Activated CD8-positive, alpha-beta memory T cell treated with anti-CD3 and anti-CD28 coated beads, Interleukin-2, amount 50 U/mL, for 1 hour (primary cell): Measurements from ENCODE around the gene TBX4.

ENCODE experiments used
- DNase-seq: peaks from one replicate; pipeline ENCODE4 v3.0.0-alpha.2; 2020; ENCODE audit errors: extremely low read depth

The TBX4 gene

DNA sequence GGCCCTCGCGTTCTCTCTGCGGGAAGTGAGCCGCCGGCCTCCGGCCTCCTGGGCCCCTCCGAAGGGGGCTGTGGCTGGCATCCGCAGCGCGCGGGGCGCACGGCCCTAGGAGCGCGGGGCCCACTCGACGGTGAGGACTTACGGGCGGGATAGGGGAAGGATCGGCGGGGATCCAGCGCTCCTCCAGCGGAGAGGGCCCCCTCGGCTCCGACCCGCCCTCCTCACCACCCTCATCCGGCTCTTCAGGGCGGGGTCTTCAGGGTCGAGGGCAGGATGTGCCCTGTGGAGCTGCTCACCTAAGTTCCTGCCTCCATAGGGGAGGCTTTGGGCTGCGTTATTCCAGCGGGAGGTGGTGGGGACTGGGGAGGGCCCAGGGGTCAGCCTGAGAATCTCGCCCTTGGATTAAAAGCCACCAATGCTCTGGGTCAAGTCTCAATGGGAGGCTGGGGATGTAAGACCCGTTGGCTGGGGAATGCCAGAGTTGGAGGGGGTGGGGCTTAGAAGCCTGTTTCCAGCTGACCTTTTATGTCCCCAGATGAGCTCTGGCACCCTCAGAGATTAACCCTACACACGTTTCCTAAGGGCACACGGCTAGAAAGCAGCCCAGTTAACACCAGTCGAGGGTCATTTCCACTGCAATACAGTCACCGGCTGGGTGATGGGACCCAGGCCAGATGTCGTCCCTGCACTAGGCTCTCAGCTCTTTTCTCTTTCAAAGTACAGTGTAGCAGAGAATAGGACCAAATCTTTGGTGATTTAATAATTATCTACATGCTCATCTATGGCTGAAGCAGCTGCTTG, 39.2 kb upstream of the TBX4 start:
- no peak for DNase-seq

- no peak for DNase-seq
Measured at GRCh38 chr17:61413661-61414126, 38.5 kb upstream of the TBX4 start.

DNA sequence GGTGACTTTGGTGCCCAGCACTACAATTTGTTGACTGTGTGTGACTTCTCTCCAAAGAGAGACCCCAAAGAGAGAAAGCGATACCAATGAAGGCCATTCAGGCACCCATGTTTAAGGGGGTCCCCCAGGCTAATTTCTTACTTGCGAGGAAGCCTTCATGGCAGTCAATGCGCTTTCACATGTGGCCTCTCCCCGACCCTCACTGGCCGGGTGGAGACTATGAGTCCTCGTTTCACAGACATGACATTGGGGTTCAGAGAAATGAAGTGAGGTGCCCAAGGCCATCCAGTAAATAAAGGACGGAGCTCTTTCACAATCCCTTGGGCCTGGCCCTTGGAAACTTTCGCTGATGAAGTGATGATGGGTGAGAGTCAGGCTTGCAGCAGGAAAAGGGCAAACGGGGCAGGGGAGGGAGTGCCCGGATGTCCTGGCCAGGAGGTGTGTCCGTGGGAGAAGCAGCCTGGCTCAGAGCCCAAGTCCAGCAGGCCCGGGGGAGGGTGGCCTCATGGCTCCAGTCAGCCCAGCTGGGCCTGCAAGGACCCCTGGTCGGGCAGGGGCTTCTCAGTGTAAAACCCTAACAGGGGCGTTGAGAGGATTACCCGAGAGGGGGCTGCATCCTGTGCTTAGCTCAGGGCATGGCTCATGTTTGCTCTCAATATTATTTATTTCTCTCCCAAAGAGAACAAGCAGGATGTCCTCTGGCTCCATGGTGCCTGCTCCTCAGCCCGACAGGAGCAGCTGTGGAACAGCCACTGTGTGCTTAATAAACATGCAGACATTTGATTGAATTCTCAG, 37.9 kb upstream of the TBX4 start:
- DNase-seq, result no peak

DNA sequence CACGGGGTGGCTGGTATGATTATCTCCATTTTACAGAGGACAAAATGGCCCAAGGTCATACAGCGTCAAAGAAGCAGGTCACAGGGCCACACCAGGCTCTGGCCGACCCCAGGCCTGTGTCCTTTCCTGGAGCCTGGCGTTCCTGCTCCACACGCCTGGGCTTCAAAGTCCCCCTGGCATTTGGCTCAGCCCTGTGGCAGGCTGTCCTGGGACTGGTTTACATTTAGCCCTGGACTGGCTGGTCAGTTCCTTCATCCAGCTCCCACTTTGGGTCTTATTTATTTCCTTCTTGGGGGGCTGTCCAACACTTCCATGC, 37.3 kb upstream of the TBX4 start:
- no peak for DNase-seq

DNA sequence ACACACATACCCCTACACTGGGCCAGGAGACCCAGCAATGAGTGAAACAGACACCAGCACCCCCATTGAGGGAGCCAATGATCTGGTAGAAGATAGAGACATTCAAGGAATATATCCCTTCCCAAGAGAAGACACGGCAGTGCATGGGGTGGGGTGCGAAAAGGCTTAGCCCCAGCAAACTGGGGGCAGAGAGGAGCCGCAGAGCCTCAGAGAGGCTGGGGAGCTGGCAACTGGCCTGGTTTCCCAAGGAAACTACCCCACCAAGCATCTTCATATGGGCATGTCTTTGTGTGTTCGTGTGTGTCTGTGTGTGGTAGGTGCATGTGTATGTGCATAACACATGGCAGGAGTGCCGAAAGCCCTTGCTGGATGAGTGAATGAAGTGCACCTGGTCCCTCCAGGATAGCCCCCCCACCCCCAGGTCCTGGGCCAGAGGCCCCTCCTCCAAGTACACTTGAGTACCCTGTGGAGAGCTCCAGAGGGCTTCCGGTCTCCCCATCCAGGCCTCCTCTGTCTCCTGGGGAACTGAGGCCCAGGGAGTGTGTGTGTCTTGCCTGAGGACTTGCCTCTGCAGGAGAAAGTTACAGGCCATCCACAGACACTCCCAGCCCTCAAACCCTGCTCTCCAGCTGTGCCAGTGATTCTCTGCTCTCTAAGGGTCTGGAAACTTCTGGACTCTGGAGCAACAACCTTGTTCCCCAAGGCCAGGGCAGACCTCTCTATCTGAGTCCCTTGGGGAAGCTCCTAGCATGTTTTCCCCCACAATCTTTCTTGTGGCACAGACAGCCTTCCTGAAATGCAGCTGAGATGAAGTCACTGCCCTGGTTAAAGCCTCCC, 36.6 kb upstream of the TBX4 start:
- DNase-seq, result no peak

DNA sequence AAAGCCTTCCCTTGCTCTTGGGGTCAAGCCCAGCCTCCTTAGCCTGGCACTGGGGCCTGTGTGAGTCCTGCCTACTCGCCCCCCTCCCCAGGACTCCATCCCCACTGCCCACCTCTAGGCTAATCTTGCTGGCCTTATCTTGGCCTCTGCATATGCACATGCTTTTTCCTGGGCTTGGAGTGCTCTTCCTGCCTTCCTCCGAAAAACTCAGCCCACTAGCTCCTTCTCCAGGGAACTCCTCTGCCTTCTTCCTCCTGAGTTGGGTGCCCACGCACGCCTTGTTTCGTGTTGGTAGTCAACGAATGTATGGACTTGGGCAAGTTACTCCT, 36.0 kb upstream of the TBX4 start:
- no peak for DNase-seq

- DNase-seq, result no peak
Measured at GRCh38 chr17:61416540-61417363, 35.5 kb upstream of the TBX4 start.

- no peak for DNase-seq
Measured at GRCh38 chr17:61418449-61418848, 33.8 kb upstream of the TBX4 start.

- no peak for DNase-seq
Measured at GRCh38 chr17:61419496-61420046, 32.7 kb upstream of the TBX4 start.

DNA sequence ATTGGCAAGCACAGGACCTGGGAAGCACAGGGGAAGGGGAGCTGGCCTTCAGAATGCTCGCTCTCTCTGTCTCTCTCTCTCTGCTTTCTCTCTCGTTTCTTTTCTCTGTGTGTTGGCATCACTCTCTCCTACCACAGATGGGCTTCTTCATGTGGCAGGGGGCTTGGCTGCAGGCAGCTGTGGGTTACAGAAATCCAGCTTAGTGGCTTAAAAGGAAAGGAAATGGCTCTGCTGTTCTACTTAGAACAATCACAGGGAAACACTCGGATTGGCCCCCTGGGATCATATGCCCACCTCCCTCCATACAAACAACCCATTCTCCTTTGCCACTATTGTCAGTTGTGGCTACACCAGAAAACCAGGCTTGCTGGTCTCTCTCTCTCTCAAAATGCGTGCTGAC, 32.2 kb upstream of the TBX4 start:
- DNase-seq, result no peak

GRCh38 chr17:61420745-61421398, 31.4 kb upstream of the TBX4 start:
- DNase-seq, result no peak

DNA sequence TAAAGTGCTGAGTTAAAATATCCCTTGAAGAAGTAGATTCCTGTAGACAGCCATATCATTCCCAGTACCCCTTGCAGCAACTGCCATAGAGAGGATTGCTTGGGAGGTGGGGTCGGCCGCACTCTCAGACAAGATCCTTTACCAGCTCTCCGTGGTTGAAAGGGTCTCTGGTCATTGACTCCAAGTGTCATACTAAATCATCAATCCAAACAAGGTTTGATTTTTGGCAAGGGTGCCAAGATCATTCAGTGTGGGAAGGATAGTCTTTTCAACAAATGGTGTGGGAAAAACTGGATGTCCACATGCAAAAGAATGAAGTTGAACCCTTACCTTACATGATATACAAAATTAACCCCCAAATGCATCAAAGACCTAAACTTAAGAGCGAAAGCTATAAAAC, 30.8 kb upstream of the TBX4 start:
- DNase-seq, result no peak

DNA sequence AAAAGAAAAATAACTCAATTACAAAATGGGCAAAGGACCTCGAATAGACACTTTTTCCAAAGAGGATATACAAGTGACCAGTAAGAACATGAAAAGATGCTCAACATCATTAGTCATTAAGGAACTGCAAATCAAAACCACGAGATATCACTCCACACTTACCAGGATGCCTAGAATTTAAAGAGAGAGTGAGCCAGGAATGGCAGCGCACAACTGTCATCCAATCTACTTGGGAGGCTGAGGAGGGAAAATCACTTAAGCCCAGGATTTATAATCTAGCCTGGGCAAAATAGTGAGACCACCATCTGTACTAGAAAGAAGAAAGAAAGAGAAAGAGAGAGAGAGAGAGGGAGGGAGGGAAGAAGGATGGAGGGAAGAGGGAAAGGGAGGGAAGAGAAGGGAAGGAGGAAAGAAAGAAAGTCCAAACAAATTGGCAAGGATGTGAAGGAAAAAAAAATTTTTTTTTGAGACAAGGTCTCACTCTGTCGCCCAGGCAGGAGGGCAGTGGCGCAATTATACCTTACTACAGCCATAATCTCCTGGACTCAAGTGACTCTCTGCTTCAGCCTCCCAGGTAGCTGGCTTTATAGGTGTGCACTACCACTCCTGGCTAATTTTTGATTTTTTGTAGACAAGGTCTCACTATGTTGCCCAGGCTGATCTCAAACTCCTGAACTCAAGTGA, 30.0 kb upstream of the TBX4 start:
- no peak for DNase-seq

DNA sequence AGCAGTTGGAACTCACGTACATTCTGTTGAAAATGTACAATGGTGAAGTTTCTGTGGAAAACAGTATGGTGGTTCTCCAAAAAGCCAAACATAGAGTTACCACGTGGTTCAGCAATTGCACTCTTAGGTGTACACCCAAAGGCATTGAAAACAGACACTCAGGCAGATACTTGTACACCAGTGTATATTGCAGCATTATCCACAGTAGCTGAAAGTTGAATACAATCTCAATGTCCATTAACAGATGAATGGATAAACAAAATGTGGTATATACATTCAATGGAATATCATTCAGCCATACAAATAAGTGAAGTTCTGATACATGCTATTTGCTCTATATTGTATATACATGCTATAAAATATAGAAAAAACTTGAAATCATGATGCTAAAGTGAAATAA, 29.4 kb upstream of the TBX4 start:
- DNase-seq, result no peak

DNA sequence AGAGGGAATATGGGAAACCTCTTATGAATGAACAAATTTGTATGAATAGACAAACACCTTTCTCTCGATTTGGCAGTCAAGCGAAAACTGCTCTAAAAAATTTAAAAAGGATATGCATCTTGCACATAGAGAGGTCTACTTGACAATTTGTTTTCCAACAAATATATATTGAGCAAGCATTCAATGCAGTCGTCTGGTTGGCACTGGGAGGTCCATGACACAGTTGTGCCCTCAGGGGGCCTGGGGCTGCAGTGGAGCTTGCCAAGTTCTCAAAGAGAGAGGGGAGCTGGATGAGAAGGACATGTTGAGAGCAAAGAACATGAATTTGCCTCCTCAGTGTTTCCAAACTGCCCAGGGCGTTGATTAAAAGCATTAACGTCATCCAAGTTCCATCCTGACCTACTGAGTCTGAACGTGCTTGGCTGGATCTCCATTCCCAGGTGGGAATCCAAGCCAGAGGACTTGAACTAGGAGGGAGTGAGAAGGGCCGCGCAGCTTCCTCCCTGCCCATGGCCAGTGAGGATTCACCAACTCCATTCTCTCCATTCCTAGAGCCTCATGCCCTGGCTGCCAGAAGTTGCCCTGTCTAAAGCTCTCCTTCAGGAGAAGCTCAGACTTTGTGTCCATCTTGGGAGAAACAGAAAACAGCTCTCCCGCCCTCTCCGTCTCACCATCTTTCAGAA, 28.1 kb upstream of the TBX4 start:
- DNase-seq, result no peak

GRCh38 chr17:61425682-61426481, 26.3 kb upstream of the TBX4 start:
- DNase-seq, result no peak

DNA sequence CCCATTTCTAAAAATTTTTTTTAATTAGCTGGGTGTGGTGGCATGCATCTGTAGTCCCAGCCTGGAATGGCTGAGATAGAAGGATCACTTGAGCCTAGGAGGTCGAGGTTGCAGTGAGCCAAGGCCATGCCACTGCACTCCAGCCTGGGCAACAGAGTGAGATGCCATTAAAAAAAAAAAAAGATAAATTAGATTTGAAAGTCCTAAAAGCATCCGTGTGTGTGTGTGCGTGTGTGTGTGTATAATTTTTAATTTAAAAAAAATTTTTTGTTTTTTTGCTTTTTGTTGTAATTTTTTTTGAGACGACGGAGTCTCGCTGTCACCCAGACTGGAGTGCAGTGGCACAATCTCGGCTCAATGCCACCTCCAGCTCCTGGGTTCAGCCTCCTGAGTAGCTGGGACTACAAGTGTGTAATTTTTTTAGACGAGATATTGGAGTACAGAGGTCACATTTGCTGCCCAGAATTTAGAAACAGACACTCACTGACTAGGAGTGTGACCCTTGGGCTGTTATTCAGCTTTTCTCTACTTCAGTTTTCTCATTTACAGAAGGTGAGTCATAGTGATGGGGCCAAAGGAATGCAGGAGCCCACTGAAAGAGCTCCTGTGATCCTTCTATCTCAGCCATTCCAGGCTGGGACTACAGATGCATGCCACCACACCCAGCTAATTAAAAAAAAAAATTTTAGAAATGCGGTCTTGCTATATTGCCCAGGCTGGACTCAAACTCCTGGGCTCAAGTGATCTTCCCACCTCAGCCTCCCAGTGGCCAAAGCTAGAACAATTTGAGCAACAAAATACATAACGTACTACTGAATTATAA, 25.5 kb upstream of the TBX4 start:
- no peak for DNase-seq

DNA sequence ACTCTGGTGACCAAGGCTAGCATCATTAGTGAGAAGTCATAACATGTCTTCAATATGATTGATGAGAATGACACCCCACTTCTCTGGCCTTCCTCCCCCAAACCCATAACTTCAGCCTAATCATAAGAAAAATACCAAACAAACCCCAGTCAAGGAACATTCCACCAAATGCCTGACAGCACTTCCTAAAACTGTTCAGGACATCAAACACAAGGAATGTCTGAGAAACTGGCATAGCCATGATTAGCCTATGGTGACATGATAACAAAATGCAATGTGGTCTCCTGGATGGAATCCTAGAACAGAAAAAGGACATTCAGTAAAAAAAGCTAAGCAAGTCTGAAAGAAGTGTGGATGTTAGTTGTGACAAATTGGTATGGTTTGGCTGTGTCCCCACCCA, 24.7 kb upstream of the TBX4 start:
- DNase-seq, result no peak
